C4-2B (cell line): ENCODE measurements around the gene ATP2A1.
"Not testable (repeated sequence)": the region's sequence is repeated elsewhere in the genome, so short reads cannot be mapped to it uniquely, and the experiment has no call there.

ENCODE experiments used
- H3K27ac ChIP-seq: fragments of 450-650 bp; 2 replicates; pipeline ENCODE4 v1.5.1; 2017
- ZFX ChIP-seq: fragments of 450-650 bp; IDR thresholded peaks from 2 replicates; pipeline ENCODE4 v1.6.1; 2017
- TF ChIP-seq, protein P1 (sequence below): fragments of 450-650 bp; conservative IDR thresholded peaks from 2 replicates; pipeline ENCODE4 v1.5.1; 2017; ENCODE audit warnings: mild to moderate bottlenecking

The ATP2A1 gene

DNA sequence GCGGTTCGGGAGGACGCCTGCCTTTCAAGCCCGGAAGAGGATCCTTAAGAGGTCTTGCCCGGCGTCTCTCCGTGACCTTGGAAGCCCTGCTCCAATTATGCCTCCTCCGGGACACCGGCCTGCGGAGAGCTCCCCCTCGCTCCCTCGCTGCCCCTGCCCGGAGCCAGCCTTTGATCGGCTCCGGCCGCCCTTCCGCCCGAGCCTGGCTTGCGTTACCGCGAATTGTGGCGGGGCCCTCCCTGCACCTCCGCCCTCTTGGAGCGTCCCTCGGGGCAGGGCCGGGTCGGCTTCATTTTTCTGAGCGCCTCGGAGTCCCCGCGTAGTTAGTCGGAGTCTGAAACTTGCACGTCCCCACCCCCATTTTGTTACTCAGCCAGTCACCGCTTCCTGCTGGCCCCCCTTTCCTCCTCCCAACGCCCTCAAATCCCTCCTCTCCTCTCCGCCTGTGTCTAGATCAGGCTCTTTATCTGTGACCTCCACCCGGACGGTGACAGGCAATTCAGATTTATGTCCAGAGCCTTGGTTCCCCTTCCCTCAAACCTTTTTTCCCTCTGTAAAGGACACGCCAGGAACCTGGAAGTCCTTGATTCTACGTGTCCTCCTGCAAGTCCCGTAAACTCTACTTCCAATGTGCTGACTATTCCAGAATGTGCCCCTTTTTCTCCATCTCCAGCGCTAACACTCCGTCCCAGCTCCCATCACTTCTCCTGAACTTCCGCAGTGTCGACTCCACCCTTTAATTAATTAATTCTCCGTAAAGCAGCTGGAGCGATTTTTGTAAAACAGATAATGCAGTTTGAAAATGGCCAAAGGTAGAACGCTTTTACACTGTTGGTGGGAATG is 47.3 kb downstream of the ATP2A1 start:
- peak; percentile 44; the same call in 1 of the 2 replicates for TF ChIP-seq ZFX
- TF ChIP-seq, protein P1, sequence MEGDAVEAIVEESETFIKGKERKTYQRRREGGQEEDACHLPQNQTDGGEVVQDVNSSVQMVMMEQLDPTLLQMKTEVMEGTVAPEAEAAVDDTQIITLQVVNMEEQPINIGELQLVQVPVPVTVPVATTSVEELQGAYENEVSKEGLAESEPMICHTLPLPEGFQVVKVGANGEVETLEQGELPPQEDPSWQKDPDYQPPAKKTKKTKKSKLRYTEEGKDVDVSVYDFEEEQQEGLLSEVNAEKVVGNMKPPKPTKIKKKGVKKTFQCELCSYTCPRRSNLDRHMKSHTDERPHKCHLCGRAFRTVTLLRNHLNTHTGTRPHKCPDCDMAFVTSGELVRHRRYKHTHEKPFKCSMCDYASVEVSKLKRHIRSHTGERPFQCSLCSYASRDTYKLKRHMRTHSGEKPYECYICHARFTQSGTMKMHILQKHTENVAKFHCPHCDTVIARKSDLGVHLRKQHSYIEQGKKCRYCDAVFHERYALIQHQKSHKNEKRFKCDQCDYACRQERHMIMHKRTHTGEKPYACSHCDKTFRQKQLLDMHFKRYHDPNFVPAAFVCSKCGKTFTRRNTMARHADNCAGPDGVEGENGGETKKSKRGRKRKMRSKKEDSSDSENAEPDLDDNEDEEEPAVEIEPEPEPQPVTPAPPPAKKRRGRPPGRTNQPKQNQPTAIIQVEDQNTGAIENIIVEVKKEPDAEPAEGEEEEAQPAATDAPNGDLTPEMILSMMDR, result no peak
- H3K27ac ChIP-seq, result peak overlapping the region; percentile 86

DNA sequence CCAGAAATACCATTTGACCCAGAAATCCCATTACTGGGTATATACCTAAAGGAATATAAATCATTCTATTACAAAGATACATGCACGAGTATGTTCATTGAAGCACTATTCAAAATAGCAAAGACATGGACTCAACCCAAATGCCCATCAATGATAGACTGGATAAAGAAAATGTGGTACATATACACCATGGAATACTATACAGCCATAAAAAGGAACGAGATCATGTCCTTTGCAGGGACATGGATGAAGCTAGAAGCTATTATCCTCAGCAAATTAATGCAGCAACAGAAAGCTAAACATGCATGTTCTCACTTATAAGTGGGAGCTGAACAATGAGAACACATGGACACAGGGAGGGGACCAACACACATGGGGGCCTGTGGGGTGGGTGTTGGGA is 48.0 kb downstream of the ATP2A1 start:
- not testable (repeated sequence) for H3K27ac ChIP-seq

DNA sequence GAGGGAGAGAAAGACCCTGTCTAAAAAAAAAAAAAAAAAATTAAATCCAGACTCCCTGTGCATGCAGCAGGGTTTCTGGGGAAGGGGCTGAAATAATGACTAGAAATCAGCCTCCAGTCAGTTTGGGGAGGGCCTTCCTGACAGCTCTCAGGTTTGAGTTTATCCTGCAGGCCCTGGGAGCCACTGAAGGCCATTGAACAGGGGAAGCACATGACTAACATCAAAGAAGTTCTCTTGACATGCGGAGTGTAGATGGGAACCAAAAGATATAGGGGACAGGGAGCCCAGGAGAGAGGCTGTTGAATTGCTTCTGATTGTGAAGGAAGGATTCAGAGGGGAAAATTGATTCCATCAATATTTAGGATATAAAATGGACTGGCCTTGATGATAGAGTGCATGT is 49.5 kb downstream of the ATP2A1 start:
- TF ChIP-seq, protein P1, result no peak
- TF ChIP-seq ZFX, result no peak
- no peak overlapping the region for H3K27ac ChIP-seq

DNA sequence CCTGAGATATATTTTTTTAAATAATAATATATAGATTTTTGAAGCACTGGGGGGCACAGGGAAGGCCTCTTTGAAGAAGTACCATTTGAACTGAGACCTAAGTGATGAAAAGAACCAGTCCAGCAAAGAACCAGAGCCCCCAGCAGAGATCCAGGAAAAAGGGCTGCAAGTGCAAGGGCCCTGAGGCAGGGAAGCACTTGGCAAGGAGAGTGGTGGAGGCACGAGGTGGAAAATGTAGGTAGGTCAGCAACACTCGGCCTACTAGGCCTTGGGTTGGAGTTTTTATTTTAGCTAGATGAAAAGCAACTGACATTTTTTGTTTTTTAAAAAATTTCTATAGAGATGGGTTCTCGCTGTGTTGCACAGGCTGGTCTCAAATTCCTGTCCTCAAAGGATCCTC is 51.9 kb downstream of the ATP2A1 start:
- no peak overlapping the region for H3K27ac ChIP-seq
- no peak for TF ChIP-seq ZFX
- TF ChIP-seq, protein P1, result no peak

DNA sequence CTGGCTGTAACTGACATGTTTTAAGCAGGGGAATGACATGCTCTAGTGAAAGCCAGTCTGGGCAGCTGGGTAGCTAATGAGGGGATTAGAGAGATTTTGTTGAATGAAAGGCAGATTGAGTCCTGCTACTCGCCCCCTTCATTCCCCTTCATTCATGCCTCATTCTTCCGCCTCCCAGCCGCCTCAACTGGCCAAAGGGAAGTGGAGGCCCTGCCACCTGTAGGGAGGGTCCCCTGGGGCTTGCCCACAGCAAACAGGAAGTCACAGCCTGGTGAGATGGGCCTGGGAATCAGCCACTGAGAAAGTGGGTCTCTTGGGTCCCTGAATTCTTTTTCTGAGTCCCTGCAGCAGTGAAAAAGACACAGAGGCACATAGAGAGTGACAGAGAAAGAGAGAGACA is 52.4 kb downstream of the ATP2A1 start:
- TF ChIP-seq ZFX, result no peak
- TF ChIP-seq, protein P1, result no peak
- H3K27ac ChIP-seq, result no peak overlapping the region

DNA sequence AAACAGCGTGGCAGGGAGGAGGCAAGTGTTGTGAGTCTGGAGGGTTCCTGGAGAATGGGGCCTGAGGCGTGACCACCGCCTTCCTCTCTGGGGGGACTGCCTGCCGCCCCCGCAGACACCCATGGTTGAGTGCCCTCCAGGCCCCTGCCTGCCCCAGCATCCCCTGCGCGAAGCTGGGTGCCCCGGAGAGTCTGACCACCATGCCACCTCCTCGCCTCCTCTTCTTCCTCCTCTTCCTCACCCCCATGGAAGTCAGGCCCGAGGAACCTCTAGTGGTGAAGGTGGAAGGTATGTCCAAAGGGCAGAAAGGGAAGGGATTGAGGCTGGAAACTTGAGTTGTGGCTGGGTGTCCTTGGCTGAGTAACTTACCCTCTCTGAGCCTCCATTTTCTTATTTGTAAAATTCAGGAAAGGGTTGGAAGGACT is 53.5 kb downstream of the ATP2A1 start, which contains the start of gene CD19:
Gene CD19 (plus strand): TSS at position 171 of the 425 bp plus-strand sequence. CDS start 30 bp downstream, at position 201.
- TF ChIP-seq ZFX, result no peak
- TF ChIP-seq, protein P1, result no peak

DNA sequence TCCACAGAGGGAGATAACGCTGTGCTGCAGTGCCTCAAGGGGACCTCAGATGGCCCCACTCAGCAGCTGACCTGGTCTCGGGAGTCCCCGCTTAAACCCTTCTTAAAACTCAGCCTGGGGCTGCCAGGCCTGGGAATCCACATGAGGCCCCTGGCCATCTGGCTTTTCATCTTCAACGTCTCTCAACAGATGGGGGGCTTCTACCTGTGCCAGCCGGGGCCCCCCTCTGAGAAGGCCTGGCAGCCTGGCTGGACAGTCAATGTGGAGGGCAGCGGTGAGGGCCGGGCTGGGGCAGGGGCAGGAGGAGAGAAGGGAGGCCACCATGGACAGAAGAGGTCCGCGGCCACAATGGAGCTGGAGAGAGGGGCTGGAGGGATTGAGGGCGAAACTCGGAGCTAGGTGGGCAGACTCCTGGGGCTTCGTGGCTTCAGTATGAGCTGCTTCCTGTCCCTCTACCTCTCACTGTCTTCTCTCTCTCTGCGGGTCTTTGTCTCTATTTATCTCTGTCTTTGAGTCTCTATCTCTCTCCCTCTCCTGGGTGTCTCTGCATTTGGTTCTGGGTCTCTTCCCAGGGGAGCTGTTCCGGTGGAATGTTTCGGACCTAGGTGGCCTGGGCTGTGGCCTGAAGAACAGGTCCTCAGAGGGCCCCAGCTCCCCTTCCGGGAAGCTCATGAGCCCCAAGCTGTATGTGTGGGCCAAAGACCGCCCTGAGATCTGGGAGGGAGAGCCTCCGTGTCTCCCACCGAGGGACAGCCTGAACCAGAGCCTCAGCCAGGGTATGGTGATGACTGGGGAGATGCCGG is 54.3 kb downstream of the ATP2A1 start:
- TF ChIP-seq, protein P1, result no peak
- no peak for TF ChIP-seq ZFX
- no peak overlapping the region for H3K27ac ChIP-seq

More for the DNA sequence above, 53.5 kb downstream of the ATP2A1 start, which contains the start of gene CD19:
- H3K27ac ChIP-seq, result no peak within 1 kb of the TSS
